Gastrocnemius medialis (tissue), 4 donors: ENCODE measurements around the gene TBC1D30. TPM values are rescaled to one million over a fixed set of nuclear protein-coding genes. Genes with fewer than 3 reads are reported as not detected.

Experiments used
- ATAC-seq, 2 donors: fragments of 150-250 bp; one replicate each; pipeline ENCODE4 v1.9.1; 2016
- DNase-seq, 2 donors: peaks; one replicate each; pipeline ENCODE4 v3.0.0-alpha.2; 2019
- H3K27ac ChIP-seq, 4 donors: fragments of 200-600 bp; sonication (generic); 1 replicate in 1 of 4; 2 replicates in 3 of 4; pipeline ENCODE4 v1.5.1; 2016 to 2018; ENCODE audit warnings: mild to moderate bottlenecking in 2 of 4, moderate library complexity in 1 of 4
- H3K27me3 ChIP-seq, 3 donors: fragments of 200-600 bp; sonication (generic) in 2 of 3; 1 replicate in 1 of 3; 2 replicates in 2 of 3; pipeline versions ENCODE4 v1.5.1 to v1.6.0; 2016 to 2019; ENCODE audit warnings: mild to moderate bottlenecking in 1 of 3, moderate library complexity in 1 of 3
- H3K36me3 ChIP-seq, 2 donors: fragments of 200-600 bp; sonication (generic) in 1 of 2; one replicate each; pipeline ENCODE4 v1.5.1; 2017 to 2018
- H3K4me1 ChIP-seq, 2 donors: fragments of 200-600 bp; sonication (generic) in 1 of 2; one replicate each; pipeline ENCODE4 v1.5.1; 2016 to 2017; ENCODE audit warnings: mild to moderate bottlenecking in 2 of 2
- H3K4me3 ChIP-seq, 4 donors: fragments of 200-600 bp; sonication (generic) in 3 of 4; 1 replicate in 1 of 4; 2 replicates in 3 of 4; pipeline ENCODE4 v1.5.1; 2016 to 2019; ENCODE audit warnings: mild to moderate bottlenecking in 2 of 4
- H3K9me3 ChIP-seq, 3 donors: fragments of 200-600 bp; sonication (generic) in 2 of 3; 1 replicate in 1 of 3; 2 replicates in 2 of 3; pipeline ENCODE4 v1.5.1; 2016 to 2019
- CTCF ChIP-seq, 5 experiments: fragments of 450-650 bp in 3 of 5; fragments of 200-600 bp in 2 of 5; sonication (generic) in 2 of 5; IDR thresholded peaks in 4 of 5; conservative IDR thresholded peaks in 1 of 5; 1 replicate in 4 of 5; 2 replicates in 1 of 5; pipeline ENCODE4 v1.5.1; 2016 to 2019; ENCODE audit warnings: antibody characterized with exemption in 5 of 5, mild to moderate bottlenecking in 3 of 5, moderate library complexity in 3 of 5
- POLR2A ChIP-seq, 2 donors: fragments of 450-650 bp; IDR thresholded peaks; one replicate each; pipeline ENCODE4 v1.6.1; 2017; ENCODE audit warnings: antibody characterized with exemption in 2 of 2, mild to moderate bottlenecking in 2 of 2, moderate library complexity in 2 of 2
- in situ Hi-C, 4 donors: fragments of 200-750 bp; cut with MboI; loops; one replicate each; pipeline versions ENCODE4 v1.15.0 to v1.8.0; 2017; ENCODE audit warnings: low sequenced_read_pairs in 4 of 4
- intact Hi-C: fragments of 100-400 bp; cut with DNase I; formaldehyde crosslinking; loops from one replicate; pipeline ENCODE4 v1.15.1; 2023; ENCODE audit warnings: low total_unique reads
- total RNA-seq, 4 donors: library from RNA; depleted of rRNA; stranded (reverse); fragments of >200 nt; gene quantifications; one replicate each; pipeline versions ENCODE4 v1.1.0 to v1.2.3, GENCODE V29; 2016

The TBC1D30 gene
- total RNA-seq, 4 donors from 2014 or later = 0.07 to 3.8 (median 0.87) TPM

DNA sequence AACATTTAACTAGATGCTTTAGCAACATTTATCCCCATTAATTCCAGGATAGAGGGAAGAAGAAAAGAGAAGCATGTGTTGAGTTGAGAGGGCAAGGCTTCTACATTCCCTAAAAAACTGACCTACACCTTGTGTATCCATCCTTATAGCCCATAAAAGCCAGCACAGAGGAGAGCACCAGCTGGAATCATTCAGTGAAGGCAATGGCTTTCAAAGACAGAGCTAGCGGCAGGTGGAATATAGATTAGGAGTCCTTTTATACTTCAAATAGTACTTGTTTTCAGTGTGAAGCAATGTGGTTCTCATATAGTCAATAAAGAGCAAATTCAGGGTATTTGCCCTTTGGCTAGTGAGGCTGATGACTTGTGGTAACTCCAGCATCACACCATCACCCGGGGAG lies 94.4 kb downstream of the TBC1D30 start:
- intact Hi-C loops (no loop called here), in situ Hi-C loops (no loop called here)
- Histone ChIP-seq H3K4me1 (no peaks in the 10 kb centered on the region), H3K9me3 (no peaks in the 10 kb centered on the region), H3K27ac (no peak overlapping the region), H3K27me3 (peaks cover 0 to 4% (median 0%) of the 10 kb centered on the region in 3 donors), H3K36me3 (no peaks in the 10 kb centered on the region), H3K4me3 (no peak overlapping the region)
- DNase-seq (no peak), ATAC-seq (no peak)
- TF ChIP-seq CTCF (IDR thresholded peaks at IDR 0.05 in 4 of 5, conservative IDR thresholded peaks at IDR 0.05 in 1 of 5) (no peak), POLR2A (IDR thresholded peaks at IDR 0.05) (no peak)

- DNase-seq (no peak), ATAC-seq (no peak)
- in situ Hi-C loops = no loop called here
- Histone ChIP-seq H3K9me3 (no peaks in the 10 kb centered on the region), H3K27ac (no peak overlapping the region), H3K4me1 (no peaks in the 10 kb centered on the region), H3K4me3 (no peak overlapping the region), H3K27me3 (peaks cover 0 to 4% (median 0%) of the 10 kb centered on the region in 3 donors), H3K36me3 (no peaks in the 10 kb centered on the region)
- intact Hi-C loops = no loop called here
- no peak for TF ChIP-seq POLR2A (IDR thresholded peaks at IDR 0.05)
- TF ChIP-seq CTCF (IDR thresholded peaks at IDR 0.05 in 4 of 5, conservative IDR thresholded peaks at IDR 0.05 in 1 of 5) = no peak
These were observed 98.4 kb downstream of the TBC1D30 start for GRCh38 chr12:64922853-64923252.

DNA sequence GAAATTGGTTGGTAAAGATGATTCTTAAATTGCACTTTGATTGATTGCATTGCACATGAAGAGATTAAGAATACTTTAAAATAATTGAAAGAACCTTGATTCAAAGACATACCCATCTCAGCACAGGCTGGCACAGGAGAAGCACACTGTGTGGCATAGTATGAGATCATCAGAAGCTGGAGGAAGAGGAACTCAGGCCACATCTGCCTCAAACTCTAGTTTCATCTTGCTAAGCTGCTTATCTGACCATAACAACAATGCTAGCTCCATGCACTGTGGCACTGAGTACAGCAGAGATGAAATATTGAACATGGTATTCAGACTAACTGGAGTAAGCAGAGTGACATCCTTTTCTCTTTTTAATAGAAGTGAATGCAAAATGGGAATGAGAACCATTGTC lies 99.1 kb downstream of the TBC1D30 start:
- in situ Hi-C loops = no loop called here
- intact Hi-C loops = no loop called here

More for the DNA sequence above, 99.1 kb downstream of the TBC1D30 start:
- ATAC-seq (no peak), DNase-seq (no peak)
- Histone ChIP-seq H3K27ac (no peak overlapping the region), H3K9me3 (no peaks in the 10 kb centered on the region), H3K4me3 (no peak overlapping the region), H3K36me3 (no peaks in the 10 kb centered on the region), H3K4me1 (no peaks in the 10 kb centered on the region), H3K27me3 (no peaks in the 10 kb centered on the region)
- TF ChIP-seq CTCF (IDR thresholded peaks at IDR 0.05 in 4 of 5, conservative IDR thresholded peaks at IDR 0.05 in 1 of 5) = no peak
- no peak for TF ChIP-seq POLR2A (IDR thresholded peaks at IDR 0.05)

Other genes starting within 250 kb of the TBC1D30 start
- gene RASSF3, start 214.2 kb upstream of the TBC1D30 start, total RNA-seq = 10 to 100 TPM in 1 of 4 donors, 1 to 10 TPM in 3; 5.2 to 11.5 (median 7.0) TPM
- 10 to 100 TPM; 41.9 to 56.5 (median 53.9) TPM for gene GNS, start 65.2 kb upstream of the TBC1D30 start, total RNA-seq